Thyroid gland (tissue), 4 donors: ENCODE results near the gene IKZF2.

Experiments used
- POLR2A ChIP-seq, 2 donors: fragments of 450-650 bp; IDR thresholded peaks; one replicate each; pipeline ENCODE4 v1.6.1; 2017; ENCODE audit warnings: antibody characterized with exemption in 2 of 2, mild to moderate bottlenecking in 2 of 2, moderate library complexity in 1 of 2
- TF ChIP-seq, protein P1 (sequence below), 6 experiments: fragments of 200-600 bp in 3 of 6; fragments of 450-650 bp in 3 of 6; sonication (generic) in 3 of 6; IDR thresholded peaks; one replicate each; pipeline ENCODE4 v1.5.1; 2016 to 2019; ENCODE audit warnings: antibody characterized with exemption in 6 of 6, mild to moderate bottlenecking in 2 of 6, inconsistent platforms in 1 of 6, moderate library complexity in 1 of 6

- TF ChIP-seq POLR2A (IDR thresholded peaks at IDR 0.05) = no peak
- TF ChIP-seq, protein P1, sequence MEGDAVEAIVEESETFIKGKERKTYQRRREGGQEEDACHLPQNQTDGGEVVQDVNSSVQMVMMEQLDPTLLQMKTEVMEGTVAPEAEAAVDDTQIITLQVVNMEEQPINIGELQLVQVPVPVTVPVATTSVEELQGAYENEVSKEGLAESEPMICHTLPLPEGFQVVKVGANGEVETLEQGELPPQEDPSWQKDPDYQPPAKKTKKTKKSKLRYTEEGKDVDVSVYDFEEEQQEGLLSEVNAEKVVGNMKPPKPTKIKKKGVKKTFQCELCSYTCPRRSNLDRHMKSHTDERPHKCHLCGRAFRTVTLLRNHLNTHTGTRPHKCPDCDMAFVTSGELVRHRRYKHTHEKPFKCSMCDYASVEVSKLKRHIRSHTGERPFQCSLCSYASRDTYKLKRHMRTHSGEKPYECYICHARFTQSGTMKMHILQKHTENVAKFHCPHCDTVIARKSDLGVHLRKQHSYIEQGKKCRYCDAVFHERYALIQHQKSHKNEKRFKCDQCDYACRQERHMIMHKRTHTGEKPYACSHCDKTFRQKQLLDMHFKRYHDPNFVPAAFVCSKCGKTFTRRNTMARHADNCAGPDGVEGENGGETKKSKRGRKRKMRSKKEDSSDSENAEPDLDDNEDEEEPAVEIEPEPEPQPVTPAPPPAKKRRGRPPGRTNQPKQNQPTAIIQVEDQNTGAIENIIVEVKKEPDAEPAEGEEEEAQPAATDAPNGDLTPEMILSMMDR (IDR thresholded peaks at IDR 0.05) = no peak
These were observed 85.0 kb downstream of the IKZF2 start for GRCh38 chr2:213066443-213066743.
